ENCODE measurements around the gene MRPS15. TPM values are rescaled to one million over a fixed set of nuclear protein-coding genes. Genes with fewer than 3 reads are reported as not detected.

The MRPS15 gene
- total RNA-seq, 2 experiments from 2014 or later, result 114 to 119 TPM

DNA sequence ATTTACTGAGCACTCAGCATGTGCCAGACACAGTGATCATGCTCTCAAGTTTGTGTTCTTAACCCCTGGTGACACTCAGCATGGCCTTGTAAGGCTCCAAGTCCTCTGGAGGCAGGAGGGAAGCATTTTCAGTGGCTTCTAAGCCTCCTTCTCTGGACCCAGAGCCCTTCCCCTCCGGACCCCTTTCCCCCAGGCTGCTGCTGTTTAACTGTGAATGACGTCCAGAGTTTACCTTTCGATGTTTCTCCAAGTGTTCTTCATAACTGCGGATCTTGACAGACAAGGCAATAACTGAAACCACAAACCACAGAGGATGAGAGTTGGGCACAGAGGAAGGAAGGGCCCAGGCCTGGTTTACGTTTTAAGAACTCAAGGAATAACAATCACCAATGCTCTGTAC, 6.5 kb downstream of the MRPS15 start:
- intact Hi-C loops (cut with micrococcal nuclease; ENCODE audit: unreplicated experiment), result no loop called here
- Histone ChIP-seq H3K4me3 (ENCODE audit: low read depth, low read length, poor library complexity, severe bottlenecking) (no peak overlapping the region), H3K27ac (ENCODE audit: low read depth, low read length, poor library complexity, severe bottlenecking) (no peak overlapping the region), H4K20me1 (ENCODE audit: insufficient read depth, low read length) (no peaks in the 10 kb centered on the region), H3K79me2 (ENCODE audit: insufficient read depth, low read depth, low read length) (peaks cover 11% of the 10 kb centered on the region; the same call in 1 of the 2 replicates), H3K9me3 (ENCODE audit: low read length) (no peaks in the 10 kb centered on the region), H3K4me2 (ENCODE audit: low read length) (no peak overlapping the region), H3K9me2 (ENCODE audit: insufficient read depth, low read length) (no peaks in the 10 kb centered on the region), H3K4me1 (ENCODE audit: insufficient read depth, low read length, poor library complexity, severe bottlenecking) (peaks cover 3% of the 10 kb centered on the region), H2AFZ (ENCODE audit: low read length) (no peak overlapping the region), H3K36me3 (ENCODE audit: insufficient read depth, low read length) (peaks cover 87% of the 10 kb centered on the region)
- CTCF ChIA-PET (ENCODE audit: unreplicated experiment), result no interaction called here
- no TSS peak for BruUV-seq (replicated peaks)
- POLR2A ChIA-PET, result no interaction called here
- TF ChIP-seq EZH2phosphoT487 (IDR thresholded peaks at IDR 0.05; ENCODE audit: borderline replicate concordance, low read depth, low read length), result no peak
- TF ChIP-seq, protein P1, sequence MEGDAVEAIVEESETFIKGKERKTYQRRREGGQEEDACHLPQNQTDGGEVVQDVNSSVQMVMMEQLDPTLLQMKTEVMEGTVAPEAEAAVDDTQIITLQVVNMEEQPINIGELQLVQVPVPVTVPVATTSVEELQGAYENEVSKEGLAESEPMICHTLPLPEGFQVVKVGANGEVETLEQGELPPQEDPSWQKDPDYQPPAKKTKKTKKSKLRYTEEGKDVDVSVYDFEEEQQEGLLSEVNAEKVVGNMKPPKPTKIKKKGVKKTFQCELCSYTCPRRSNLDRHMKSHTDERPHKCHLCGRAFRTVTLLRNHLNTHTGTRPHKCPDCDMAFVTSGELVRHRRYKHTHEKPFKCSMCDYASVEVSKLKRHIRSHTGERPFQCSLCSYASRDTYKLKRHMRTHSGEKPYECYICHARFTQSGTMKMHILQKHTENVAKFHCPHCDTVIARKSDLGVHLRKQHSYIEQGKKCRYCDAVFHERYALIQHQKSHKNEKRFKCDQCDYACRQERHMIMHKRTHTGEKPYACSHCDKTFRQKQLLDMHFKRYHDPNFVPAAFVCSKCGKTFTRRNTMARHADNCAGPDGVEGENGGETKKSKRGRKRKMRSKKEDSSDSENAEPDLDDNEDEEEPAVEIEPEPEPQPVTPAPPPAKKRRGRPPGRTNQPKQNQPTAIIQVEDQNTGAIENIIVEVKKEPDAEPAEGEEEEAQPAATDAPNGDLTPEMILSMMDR (conservative IDR thresholded peaks at IDR 0.05; ENCODE audit: low read length), result no peak
- no peak for DNase-seq (ENCODE audit: low spot score)

DNA sequence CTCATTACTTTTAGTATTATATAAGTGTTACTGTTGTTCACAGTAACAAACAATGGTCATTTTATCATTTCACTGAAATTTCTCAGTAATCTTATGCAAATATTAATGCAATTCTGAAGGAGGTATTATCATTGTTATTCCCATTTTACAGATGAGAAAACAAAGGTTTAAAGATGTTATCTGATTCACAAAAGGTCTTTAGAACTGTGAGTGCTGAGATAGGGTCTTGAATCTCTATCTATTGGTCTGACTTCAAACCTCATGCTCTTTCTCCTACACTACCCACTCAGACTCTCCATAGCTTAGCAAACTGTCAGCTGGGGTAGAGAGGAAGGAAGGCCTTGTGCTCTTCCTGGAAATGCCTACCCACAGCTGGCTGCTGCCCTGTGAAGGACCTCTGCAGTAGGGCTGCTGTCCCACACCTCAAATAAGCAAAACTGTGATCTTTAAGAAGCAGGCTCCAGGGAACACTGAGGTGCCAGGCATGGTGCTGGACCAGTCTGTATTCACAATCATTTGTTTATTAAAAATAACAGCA, 7.7 kb downstream of the MRPS15 start:
- H3K79me2 ChIP-seq (ENCODE audit: insufficient read depth, low read depth, low read length), result no peaks in the 10 kb centered on the region
- no peak for TF ChIP-seq EZH2phosphoT487 (IDR thresholded peaks at IDR 0.05; ENCODE audit: borderline replicate concordance, low read depth, low read length)
- TF ChIP-seq, protein P1 (conservative IDR thresholded peaks at IDR 0.05; ENCODE audit: low read length), result no peak
- no peaks in the 10 kb centered on the region for H3K4me1 ChIP-seq (ENCODE audit: insufficient read depth, low read length, poor library complexity, severe bottlenecking)
- H3K9me3 ChIP-seq (ENCODE audit: low read length), result no peaks in the 10 kb centered on the region
- no peak overlapping the region for H2AFZ ChIP-seq (ENCODE audit: low read length)
- intact Hi-C loops (cut with micrococcal nuclease; ENCODE audit: unreplicated experiment), result no loop called here
- no peak for DNase-seq (ENCODE audit: low spot score)
- no peaks in the 10 kb centered on the region for H4K20me1 ChIP-seq (ENCODE audit: insufficient read depth, low read length)
- H3K36me3 ChIP-seq (ENCODE audit: insufficient read depth, low read length), result peaks cover 76% of the 10 kb centered on the region
- no peak overlapping the region for H3K4me3 ChIP-seq (ENCODE audit: low read depth, low read length, poor library complexity, severe bottlenecking)
- no TSS peak for BruUV-seq (replicated peaks)
- H3K4me2 ChIP-seq (ENCODE audit: low read length), result no peak overlapping the region
- no peak overlapping the region for H3K27ac ChIP-seq (ENCODE audit: low read depth, low read length, poor library complexity, severe bottlenecking)
- POLR2A ChIA-PET, result no interaction called here
- no peaks in the 10 kb centered on the region for H3K9me2 ChIP-seq (ENCODE audit: insufficient read depth, low read length)
- CTCF ChIA-PET (ENCODE audit: unreplicated experiment), result no interaction called here

DNA sequence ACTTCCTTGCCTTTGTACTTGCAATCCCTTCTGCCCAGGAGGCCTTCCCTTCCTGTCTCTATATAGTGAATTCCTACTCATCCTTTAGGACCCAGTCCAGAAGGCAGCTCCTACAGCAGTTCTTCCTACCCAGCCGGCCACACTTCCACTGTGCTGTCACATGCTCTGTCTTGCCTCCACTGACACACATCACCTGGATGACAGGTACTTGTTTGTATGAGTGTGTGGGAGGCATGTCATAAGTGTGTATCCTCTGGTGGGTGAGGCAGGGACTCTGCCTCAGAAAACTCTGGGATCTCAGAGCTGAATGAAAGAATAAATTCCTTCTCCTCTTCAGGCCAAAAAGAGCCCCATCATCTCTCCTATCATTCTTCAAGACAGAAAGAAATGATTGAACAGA, 8.8 kb downstream of the MRPS15 start:
- TF ChIP-seq, protein P1 (conservative IDR thresholded peaks at IDR 0.05; ENCODE audit: low read length), result no peak
- TF ChIP-seq EZH2phosphoT487 (IDR thresholded peaks at IDR 0.05; ENCODE audit: borderline replicate concordance, low read depth, low read length), result no peak
- no peak overlapping the region for H3K4me3 ChIP-seq (ENCODE audit: low read depth, low read length, poor library complexity, severe bottlenecking)
- H3K36me3 ChIP-seq (ENCODE audit: insufficient read depth, low read length), result peaks cover 65% of the 10 kb centered on the region
- BruUV-seq (replicated peaks), result no TSS peak
- H3K4me2 ChIP-seq (ENCODE audit: low read length), result no peak overlapping the region
- H3K9me3 ChIP-seq (ENCODE audit: low read length), result no peaks in the 10 kb centered on the region
- no peaks in the 10 kb centered on the region for H3K79me2 ChIP-seq (ENCODE audit: insufficient read depth, low read depth, low read length)
- DNase-seq (ENCODE audit: low spot score), result no peak
- peaks cover 5% of the 10 kb centered on the region for H3K4me1 ChIP-seq (ENCODE audit: insufficient read depth, low read length, poor library complexity, severe bottlenecking)
- no peak overlapping the region for H2AFZ ChIP-seq (ENCODE audit: low read length)
- intact Hi-C loops (cut with micrococcal nuclease; ENCODE audit: unreplicated experiment), result no loop called here
- no peaks in the 10 kb centered on the region for H3K9me2 ChIP-seq (ENCODE audit: insufficient read depth, low read length)
- no peaks in the 10 kb centered on the region for H4K20me1 ChIP-seq (ENCODE audit: insufficient read depth, low read length)
- H3K27ac ChIP-seq (ENCODE audit: low read depth, low read length, poor library complexity, severe bottlenecking), result no peak overlapping the region
- ChIA-PET POLR2A (interaction anchor here (1.5 kb wide), 1 partner anchor 23 kb away, joined by 3 read pairs; no protein-coding TSS in a partner anchor), CTCF (ENCODE audit: unreplicated experiment) (no interaction called here)
